Testis (tissue), 2 donors: ENCODE results near the gene CCNY.

Experiments
- CTCF ChIP-seq, 3 experiments: fragments of 450-650 bp in 2 of 3; fragments of 200-600 bp in 1 of 3; sonication (generic) in 1 of 3; IDR thresholded peaks; one replicate each; pipeline ENCODE4 v1.5.1; 2016 to 2019; ENCODE audit warnings: antibody characterized with exemption in 3 of 3, mild to moderate bottlenecking in 2 of 3, moderate library complexity in 1 of 3
- POLR2A ChIP-seq: fragments of 450-650 bp; IDR thresholded peaks from one replicate; pipeline ENCODE4 v1.6.1; 2017; ENCODE audit warnings: antibody characterized with exemption, mild to moderate bottlenecking, moderate library complexity

- no peak for TF ChIP-seq CTCF (IDR thresholded peaks at IDR 0.05)
- TF ChIP-seq POLR2A, result no peak
These were observed 119.9 kb downstream of the CCNY start for GRCh38 chr10:35456153-35456720.
